H9 (cell line): ENCODE measurements around the gene RIMBP2. TPM values are rescaled to one million over a fixed set of nuclear protein-coding genes. Genes with fewer than 3 reads are reported as not detected.

Source experiments
- DNase-seq: peaks from one replicate; pipeline ENCODE4 v3.0.0-alpha.2; 2017
- H2AFZ ChIP-seq: one replicate; pipeline ENCODE4 v1.6.1; 2013; ENCODE audit warnings: mild to moderate bottlenecking, low read length, control low read depth, moderate library complexity
- H2AK5ac ChIP-seq: 2 replicates; pipeline ENCODE4 v1.6.1; 2013; ENCODE audit warnings: low read length, control low read depth, mixed read lengths; ENCODE audit not compliant: insufficient read length
- H2BK120ac ChIP-seq: one replicate; pipeline ENCODE4 v1.6.1; 2013; ENCODE audit warnings: low read depth, mild to moderate bottlenecking, low read length, control low read depth, inconsistent platforms; ENCODE audit not compliant: poor library complexity, severe bottlenecking
- H2BK12ac ChIP-seq: 2 replicates; pipeline ENCODE4 v1.6.1; 2013; ENCODE audit warnings: low read length, control low read depth, mixed read lengths, low read depth; ENCODE audit not compliant: insufficient read length
- H2BK15ac ChIP-seq: 2 replicates; pipeline ENCODE4 v1.6.1; 2013; ENCODE audit warnings: low read depth, low read length, control low read depth
- H2BK20ac ChIP-seq: one replicate; pipeline ENCODE4 v1.6.1; 2013; ENCODE audit warnings: low read depth, mild to moderate bottlenecking, low read length, control low read depth, inconsistent platforms; ENCODE audit not compliant: poor library complexity, severe bottlenecking
- H2BK5ac ChIP-seq: 2 replicates; pipeline ENCODE4 v1.6.1; 2013; ENCODE audit warnings: low read length, control low read depth, mixed read lengths; ENCODE audit not compliant: insufficient read length
- H3K14ac ChIP-seq: 2 replicates; pipeline ENCODE4 v1.6.1; 2013; ENCODE audit warnings: low read length, control low read depth; ENCODE audit not compliant: insufficient read depth
- H3K18ac ChIP-seq: 2 replicates; pipeline ENCODE4 v1.6.1; 2013; ENCODE audit warnings: low read depth, mild to moderate bottlenecking, mixed read lengths, low read length, control low read depth; ENCODE audit not compliant: insufficient read length
- H3K23ac ChIP-seq: 2 replicates; pipeline ENCODE4 v1.6.1; 2013; ENCODE audit warnings: low read length, control low read depth, mixed read lengths, low read depth; ENCODE audit not compliant: insufficient read length
- H3K23me2 ChIP-seq: 2 replicates; pipeline ENCODE4 v1.6.1; 2013; ENCODE audit warnings: low read depth, mild to moderate bottlenecking, mixed read lengths, low read length, control low read depth; ENCODE audit not compliant: insufficient read length, poor library complexity, severe bottlenecking
- H3K27ac ChIP-seq: 2 replicates; pipeline ENCODE4 v1.5.1; 2013; ENCODE audit warnings: low read length, control low read depth, mixed read lengths, low read depth; ENCODE audit not compliant: insufficient read length
- H3K27me3 ChIP-seq: 2 replicates; pipeline ENCODE4 v1.6.1; 2013; ENCODE audit warnings: low read length, control low read depth, inconsistent platforms; ENCODE audit not compliant: insufficient read depth
- H3K4ac ChIP-seq: 2 replicates; pipeline ENCODE4 v1.6.1; 2013; ENCODE audit warnings: low read depth, mild to moderate bottlenecking, control low read depth, inconsistent platforms, low read length, moderate library complexity
- H3K4me1 ChIP-seq: 2 replicates; pipeline ENCODE4 v1.6.1; 2013; ENCODE audit warnings: low read length, control low read depth, inconsistent platforms; ENCODE audit not compliant: insufficient read depth
- H3K4me2 ChIP-seq: 2 replicates; pipeline ENCODE4 v1.6.1; 2013; ENCODE audit warnings: low read length, control low read depth, mixed read lengths; ENCODE audit not compliant: insufficient read length, insufficient read depth
- H3K56ac ChIP-seq: 2 replicates; pipeline ENCODE4 v1.6.1; 2013; ENCODE audit warnings: low read depth, mild to moderate bottlenecking, mixed read lengths, low read length, control low read depth; ENCODE audit not compliant: insufficient read length
- H3K79me1 ChIP-seq: 2 replicates; pipeline ENCODE4 v1.6.1; 2013; ENCODE audit warnings: low read depth, mild to moderate bottlenecking, moderate library complexity, low read length, control low read depth, inconsistent platforms; ENCODE audit not compliant: insufficient read depth, poor library complexity, severe bottlenecking
- H3K79me2 ChIP-seq: 2 replicates; pipeline ENCODE4 v1.6.1; 2013; ENCODE audit warnings: low read length, control low read depth, inconsistent platforms; ENCODE audit not compliant: insufficient read depth
- H3K9ac ChIP-seq: 2 replicates; pipeline ENCODE4 v1.6.1; 2013; ENCODE audit warnings: low read length, control low read depth, mixed read lengths; ENCODE audit not compliant: insufficient read length; ENCODE audit errors: extremely low read depth
- H3K9me3 ChIP-seq: one replicate; pipeline ENCODE4 v1.6.1; 2013; ENCODE audit warnings: low read depth, low read length, inconsistent platforms; ENCODE audit not compliant: control insufficient read depth
- H3T11ph ChIP-seq: one replicate; pipeline ENCODE4 v1.6.1; 2013; ENCODE audit warnings: mild to moderate bottlenecking, low read length, control low read depth, inconsistent platforms
- H4K20me1 ChIP-seq: one replicate; pipeline ENCODE4 v1.6.1; 2013; ENCODE audit not compliant: control insufficient read depth, insufficient read length, insufficient read depth
- H4K5ac ChIP-seq: 2 replicates; pipeline ENCODE4 v1.6.1; 2013; ENCODE audit warnings: low read depth, mild to moderate bottlenecking, mixed read lengths, low read length, control low read depth; ENCODE audit not compliant: insufficient read length
- H4K8ac ChIP-seq: replicated peaks from 2 replicates; pipeline ENCODE4 v1.6.1; 2013; ENCODE audit warnings: low read length, control low read depth, mixed read lengths, low read depth; ENCODE audit not compliant: insufficient read length
- H4K91ac ChIP-seq: 2 replicates; pipeline ENCODE4 v1.6.1; 2013; ENCODE audit warnings: low read depth, mild to moderate bottlenecking, moderate library complexity, mixed read lengths, low read length, control low read depth; ENCODE audit not compliant: insufficient read length
- H3K27ac Mint-ChIP-seq, 3 experiments: 2 replicates in 2 of 3; 3 replicates in 1 of 3; pipeline ENCODE4 v1.8.0; 2020 to 2021; ENCODE audit warnings: mixed read lengths in 3 of 3, mild to moderate bottlenecking in 1 of 3, moderate library complexity in 1 of 3
- H3K27me3 Mint-ChIP-seq: 2 replicates; pipeline ENCODE4 v1.8.0; 2021; ENCODE audit warnings: low read depth, mild to moderate bottlenecking, moderate library complexity, mixed read lengths
- H3K36me3 Mint-ChIP-seq, 3 experiments: 2 replicates in 2 of 3; 3 replicates in 1 of 3; pipeline ENCODE4 v1.8.0; 2020 to 2021; ENCODE audit warnings: low read depth in 3 of 3, mixed read lengths in 3 of 3; ENCODE audit not compliant: insufficient read depth in 1 of 3
- H3K4me1 Mint-ChIP-seq, 2 experiments: 2 replicates each; pipeline ENCODE4 v1.8.0; 2020; ENCODE audit warnings: mixed read lengths in 2 of 2
- H3K4me3 Mint-ChIP-seq, 2 experiments: 2 replicates in 1 of 2; 3 replicates in 1 of 2; pipeline ENCODE4 v1.8.0; 2020 to 2021; ENCODE audit warnings: mild to moderate bottlenecking in 2 of 2, mixed read lengths in 2 of 2, moderate library complexity in 1 of 2
- H3K9me3 Mint-ChIP-seq, 2 experiments: 2 replicates in 1 of 2; 3 replicates in 1 of 2; pipeline ENCODE4 v1.8.0; 2020; ENCODE audit warnings: mild to moderate bottlenecking in 2 of 2, mixed read lengths in 2 of 2, moderate library complexity in 1 of 2
- WGBS: extraction: QIAGEN DNeasy Blood & Tissue Kit; methylation state at CpG from one replicate; pipeline ENCODE4 v1.1.7; 2013; ENCODE audit warnings: missing lambda C conversion rate, low lambda C conversion rate, mixed read lengths; ENCODE audit not compliant: insufficient read length; ENCODE audit errors: extremely low coverage; 5-methylcytosine and 5-hydroxymethylcytosine counted together
- total RNA-seq: library from RNA; stranded (reverse); gene quantifications from 2 replicates; pipeline ENCODE4 v1.2.1, GENCODE V29; 2021
- TF ChIP-seq, protein P1 (sequence below): fragments of 200-600 bp; sonication (generic); conservative IDR thresholded peaks from 3 replicates; pipeline ENCODE4 v1.8.0; 2021; ENCODE audit warnings: antibody characterized with exemption, mild to moderate bottlenecking

Gene RIMBP2
- total RNA-seq, 1 experiment from 2014 or later = 0.70 TPM

DNA sequence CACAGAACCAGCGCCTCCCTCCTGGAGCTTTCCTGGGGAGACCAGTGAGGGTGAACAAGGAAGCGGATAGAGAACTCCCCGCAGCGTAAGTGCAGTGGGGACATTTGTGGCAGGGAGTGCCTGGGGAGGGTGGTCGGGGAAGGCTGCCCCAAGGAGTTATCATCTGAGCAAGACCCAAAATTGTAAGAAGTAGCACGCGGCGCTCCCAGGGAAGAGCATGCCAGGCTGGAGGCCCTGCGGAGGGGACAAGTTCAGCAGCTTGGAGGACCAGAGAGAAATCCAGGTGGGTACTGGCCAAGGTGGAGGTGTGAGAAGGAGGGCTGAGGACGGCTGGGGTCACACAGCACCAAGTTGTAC is 46.2 kb upstream of the RIMBP2 start:
- Histone ChIP-seq H3K18ac (no peak overlapping the region), H3K79me1 (no peaks in the 10 kb centered on the region), H3T11ph (no peak overlapping the region), H2BK5ac (no peak overlapping the region), H4K5ac (no peak overlapping the region), H3K27me3 (no peaks in the 10 kb centered on the region), H2BK20ac (no peak overlapping the region), H3K4me2 (no peak overlapping the region), H4K91ac (no peak overlapping the region), H2BK120ac (no peak overlapping the region), H4K8ac (no peak overlapping the region), H3K56ac (no peak overlapping the region), H2BK15ac (no peak overlapping the region), H3K9me3 (peaks cover 16% of the 10 kb centered on the region), H3K4ac (no peak overlapping the region), H2BK12ac (no peak overlapping the region), H3K9ac (no peak overlapping the region), H3K4me1 (no peaks in the 10 kb centered on the region), H3K14ac (no peak overlapping the region), H3K23ac (no peak overlapping the region), H3K23me2 (no peaks in the 10 kb centered on the region), H2AK5ac (no peak overlapping the region), H3K79me2 (no peaks in the 10 kb centered on the region), H3K27ac (no peak overlapping the region), H4K20me1 (no peaks in the 10 kb centered on the region), H2AFZ (no peak overlapping the region)
- Mint-ChIP-seq H3K4me1 (no peaks in the 10 kb centered on the region), H3K4me3 (no peak overlapping the region), H3K27ac (no peak overlapping the region), H3K9me3 (no peaks in the 10 kb centered on the region), H3K27me3 (peaks cover 11% of the 10 kb centered on the region), H3K36me3 (no peaks in the 10 kb centered on the region)
- no CpG with 5 or more reads among the region's 10 CpGs for WGBS
- TF ChIP-seq, protein P1, sequence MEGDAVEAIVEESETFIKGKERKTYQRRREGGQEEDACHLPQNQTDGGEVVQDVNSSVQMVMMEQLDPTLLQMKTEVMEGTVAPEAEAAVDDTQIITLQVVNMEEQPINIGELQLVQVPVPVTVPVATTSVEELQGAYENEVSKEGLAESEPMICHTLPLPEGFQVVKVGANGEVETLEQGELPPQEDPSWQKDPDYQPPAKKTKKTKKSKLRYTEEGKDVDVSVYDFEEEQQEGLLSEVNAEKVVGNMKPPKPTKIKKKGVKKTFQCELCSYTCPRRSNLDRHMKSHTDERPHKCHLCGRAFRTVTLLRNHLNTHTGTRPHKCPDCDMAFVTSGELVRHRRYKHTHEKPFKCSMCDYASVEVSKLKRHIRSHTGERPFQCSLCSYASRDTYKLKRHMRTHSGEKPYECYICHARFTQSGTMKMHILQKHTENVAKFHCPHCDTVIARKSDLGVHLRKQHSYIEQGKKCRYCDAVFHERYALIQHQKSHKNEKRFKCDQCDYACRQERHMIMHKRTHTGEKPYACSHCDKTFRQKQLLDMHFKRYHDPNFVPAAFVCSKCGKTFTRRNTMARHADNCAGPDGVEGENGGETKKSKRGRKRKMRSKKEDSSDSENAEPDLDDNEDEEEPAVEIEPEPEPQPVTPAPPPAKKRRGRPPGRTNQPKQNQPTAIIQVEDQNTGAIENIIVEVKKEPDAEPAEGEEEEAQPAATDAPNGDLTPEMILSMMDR = no peak
- no peak for DNase-seq
